IMR-90 (cell line): Measurements from ENCODE around the gene SLC38A4. TPM values are rescaled to one million over a fixed set of nuclear protein-coding genes. Genes with fewer than 3 reads are reported as not detected.

Source experiments
- ATAC-seq: fragments of 200-7000 bp; cut with Tn5 transposase; 2 replicates; pipeline ENCODE4 v1.9.1; 2020; ENCODE audit warnings: low read depth, mild to moderate bottlenecking, moderate library complexity
- BruUV-seq: library from RNA; stranded (reverse); fragments of 400-500 nt; replicated peaks from 2 replicates; lab custom pipeline; 2021; lab: Mats Ljungman, UMichigan
- CTCF ChIA-PET: fragments of 300-600 bp; formaldehyde crosslinking; extraction: SDS; loops from one replicate; lab custom pipeline; 2021; ENCODE audit warnings: antibody characterized with exemption; lab: Yijun Ruan, JAX
- POLR2A ChIA-PET: fragments of 300-600 bp; sonication (Branson Sonifier 250); formaldehyde crosslinking; loops from one replicate; lab custom pipeline; 2022; ENCODE audit warnings: antibody characterized with exemption; ENCODE audit not compliant: unreplicated experiment; lab: Charles Lee
- DNase-seq: peaks from one replicate; pipeline ENCODE4 v3.0.0; 2013
- H2AFZ ChIP-seq: replicated peaks from 2 replicates; pipeline ENCODE3; 2013; ENCODE audit warnings: low read length, mild to moderate bottlenecking; ENCODE audit not compliant: poor library complexity
- H2AK5ac ChIP-seq: 2 replicates; pipeline ENCODE4 v1.6.1; 2013; ENCODE audit warnings: low read depth, low read length, inconsistent platforms
- H2AK9ac ChIP-seq: replicated peaks from 2 replicates; pipeline ENCODE3; 2013; ENCODE audit warnings: mild to moderate bottlenecking, low read depth, low read length, moderate library complexity; ENCODE audit not compliant: poor library complexity
- H2BK120ac ChIP-seq: 2 replicates; pipeline ENCODE4 v1.6.1; 2013; ENCODE audit warnings: low read depth, low read length, inconsistent platforms
- H2BK15ac ChIP-seq: 3 replicates; pipeline ENCODE4 v1.6.1; 2013; ENCODE audit warnings: low read depth, low read length, inconsistent platforms
- H2BK20ac ChIP-seq: 2 replicates; pipeline ENCODE4 v1.6.1; 2013; ENCODE audit warnings: low read depth, mild to moderate bottlenecking, inconsistent platforms, low read length, moderate library complexity
- H2BK5ac ChIP-seq: 2 replicates; pipeline ENCODE4 v1.6.1; 2013; ENCODE audit warnings: mild to moderate bottlenecking, low read depth, low read length, inconsistent platforms; ENCODE audit not compliant: poor library complexity, severe bottlenecking
- H3K14ac ChIP-seq: replicated peaks from 2 replicates; pipeline ENCODE4 v1.6.1; 2013; ENCODE audit warnings: low read depth, low read length, inconsistent platforms
- H3K18ac ChIP-seq: 2 replicates; pipeline ENCODE4 v1.6.1; 2013; ENCODE audit warnings: low read depth, low read length, control low read depth
- H3K23ac ChIP-seq: 2 replicates; pipeline ENCODE4 v1.6.1; 2013; ENCODE audit warnings: low read depth, low read length, inconsistent platforms
- H3K27ac ChIP-seq: 2 replicates; pipeline ENCODE4 v1.5.1; 2013; ENCODE audit warnings: mild to moderate bottlenecking, control low read depth, low read length; ENCODE audit not compliant: insufficient read depth
- H3K27me3 ChIP-seq: 2 replicates; pipeline ENCODE4 v1.6.1; 2013; ENCODE audit warnings: low read length; ENCODE audit not compliant: control insufficient read depth, insufficient read depth
- H3K36me3 ChIP-seq: 2 replicates; pipeline ENCODE4 v1.6.1; 2013; ENCODE audit warnings: low read length, mixed read lengths; ENCODE audit not compliant: control insufficient read depth, insufficient read depth
- H3K4ac ChIP-seq: 2 replicates; pipeline ENCODE4 v1.6.1; 2013; ENCODE audit warnings: low read depth, low read length, inconsistent platforms
- H3K4me1 ChIP-seq: 2 replicates; pipeline ENCODE4 v1.6.1; 2013; ENCODE audit warnings: low read length, mixed read lengths; ENCODE audit not compliant: control insufficient read depth, insufficient read depth
- H3K4me2 ChIP-seq: 2 replicates; pipeline ENCODE4 v1.6.1; 2013; ENCODE audit warnings: low read depth, mild to moderate bottlenecking, control low read depth, low read length, moderate library complexity
- H3K4me3 ChIP-seq: 2 replicates; pipeline ENCODE4 v1.5.1; 2013; ENCODE audit warnings: low read depth, mild to moderate bottlenecking, control low read depth, low read length, moderate library complexity; ENCODE audit not compliant: insufficient read depth
- H3K56ac ChIP-seq: 2 replicates; pipeline ENCODE4 v1.6.1; 2013; ENCODE audit warnings: low read length, inconsistent platforms; ENCODE audit not compliant: insufficient read depth; ENCODE audit errors: extremely low read depth
- H3K79me1 ChIP-seq, 2 experiments: 2 replicates each; pipeline ENCODE4 v1.6.1; 2013; ENCODE audit warnings: low read length in 2 of 2, inconsistent platforms in 1 of 2, low read depth in 1 of 2
- H3K9ac ChIP-seq: 2 replicates; pipeline ENCODE4 v1.6.1; 2013; ENCODE audit warnings: low read depth, low read length, control low read depth
- H3K9me1 ChIP-seq: 2 replicates; pipeline ENCODE4 v1.6.1; 2013; ENCODE audit warnings: low read length, inconsistent platforms; ENCODE audit not compliant: insufficient read depth
- H3K9me3 ChIP-seq: 2 replicates; pipeline ENCODE4 v1.6.1; 2013; ENCODE audit warnings: low read length; ENCODE audit not compliant: control insufficient read depth, insufficient read depth
- H4K20me1 ChIP-seq: 2 replicates; pipeline ENCODE4 v1.6.1; 2013; ENCODE audit warnings: low read length, inconsistent platforms; ENCODE audit not compliant: insufficient read depth
- H4K5ac ChIP-seq: 2 replicates; pipeline ENCODE4 v1.6.1; 2013; ENCODE audit warnings: mild to moderate bottlenecking, low read depth, low read length, control low read depth
- H4K8ac ChIP-seq, 2 experiments: 2 replicates each; pipeline ENCODE4 v1.6.1; 2013; ENCODE audit warnings: low read depth in 2 of 2, low read length in 2 of 2, control low read depth in 1 of 2, inconsistent platforms in 1 of 2
- H4K91ac ChIP-seq: 2 replicates; pipeline ENCODE4 v1.6.1; 2013; ENCODE audit warnings: low read depth, low read length, inconsistent platforms; ENCODE audit not compliant: insufficient read depth
- BHLHE40 ChIP-seq: fragments of 150-350 bp; IDR thresholded peaks from 2 replicates; pipeline ENCODE4 v1.6.1; 2016; ENCODE audit warnings: mild to moderate bottlenecking, low read depth, low read length
- CEBPB ChIP-seq: IDR thresholded peaks from 2 replicates; pipeline ENCODE4 v1.6.1; 2012; ENCODE audit warnings: low read depth, low read length, improper control_type of control experiment
- CHD1 ChIP-seq: IDR thresholded peaks from 2 replicates; pipeline ENCODE4 v1.6.1; 2012; ENCODE audit warnings: low read depth, low read length, improper control_type of control experiment
- MAFK ChIP-seq: IDR thresholded peaks from 2 replicates; pipeline ENCODE4 v1.6.1; 2012; ENCODE audit warnings: low read depth, low read length, improper control_type of control experiment
- RAD21 ChIP-seq: IDR thresholded peaks from 2 replicates; pipeline ENCODE4 v1.6.1; 2012; ENCODE audit warnings: low read length, improper control_type of control experiment
- RCOR1 ChIP-seq: IDR thresholded peaks from 2 replicates; pipeline ENCODE4 v1.6.1; 2012; ENCODE audit warnings: mild to moderate bottlenecking, low read length, improper control_type of control experiment; ENCODE audit not compliant: insufficient replicate concordance
- RFX5 ChIP-seq: IDR thresholded peaks from 2 replicates; pipeline ENCODE4 v1.8.0; 2012; ENCODE audit warnings: low read depth, mild to moderate bottlenecking, low read length, moderate library complexity
- SMC3 ChIP-seq: fragments of 150-350 bp; IDR thresholded peaks from 2 replicates; pipeline ENCODE4 v1.6.1; 2016; ENCODE audit warnings: low read depth, mild to moderate bottlenecking, antibody characterized with exemption, low read length, moderate library complexity
- WGBS, 2 experiments: methylation state at CpG; one replicate each; pipeline versions ENCODE4 v1.1.5 to v1.1.7; 2013; ENCODE audit warnings: missing lambda C conversion rate in 2 of 2; ENCODE audit not compliant: insufficient read length in 1 of 2; ENCODE audit errors: extremely low coverage in 2 of 2; 5-methylcytosine and 5-hydroxymethylcytosine counted together
- dilution Hi-C: fragments of 300-500 bp; cut with HindIII; formaldehyde crosslinking; loops from one replicate; pipeline ENCODE4 v1.14.3; 2018; ENCODE audit warnings: low sequenced_read_pairs; ENCODE audit not compliant: unreplicated experiment
- in situ Hi-C: fragments of 300-500 bp; cut with MboI; formaldehyde crosslinking; loops from 3 replicates; pipeline ENCODE4 v1.14.3; 2019; ENCODE audit warnings: low sequenced_read_pairs, inconsistent platforms, mixed read lengths
- intact Hi-C: fragments of 100-400 bp; cut with micrococcal nuclease; formaldehyde crosslinking; loops from 2 replicates; pipeline ENCODE4 v1.10.0; 2022
- polyA plus RNA-seq, 3 experiments: library from polyadenylated mRNA; depleted of rRNA; stranded (reverse); fragments of >200 nt; gene quantifications; 2 replicates each; pipeline ENCODE4 v1.2.3, GENCODE V29; 2012; ENCODE audit warnings: low replicate concordance in 1 of 3
- total RNA-seq: library from RNA; depleted of rRNA; stranded (reverse); fragments of >200 nt; gene quantifications from 2 replicates; pipeline ENCODE4 v1.2.3, GENCODE V29; 2012
- TF ChIP-seq, protein P1 (sequence below): conservative IDR thresholded peaks from 2 replicates; pipeline ENCODE4 v1.5.1; 2012; ENCODE audit warnings: mild to moderate bottlenecking, low read depth, low read length, improper control_type of control experiment
- TF ChIP-seq, protein P2 (sequence below): fragments of 150-350 bp; IDR thresholded peaks from 2 replicates; pipeline ENCODE4 v1.6.1; 2016; ENCODE audit warnings: low read depth, mild to moderate bottlenecking, low read length, moderate library complexity, borderline replicate concordance
- TF ChIP-seq, protein P3 (sequence below): fragments of 150-350 bp; IDR thresholded peaks from 2 replicates; pipeline ENCODE4 v1.6.1; 2017; ENCODE audit warnings: mild to moderate bottlenecking, antibody characterized with exemption, low read length, low read depth

SLC38A4 gene
- total and polyA plus RNA-seq, 2 of the 4 experiments (the other 2 are of a cell fraction): 2.3 to 2.7 TPM

DNA sequence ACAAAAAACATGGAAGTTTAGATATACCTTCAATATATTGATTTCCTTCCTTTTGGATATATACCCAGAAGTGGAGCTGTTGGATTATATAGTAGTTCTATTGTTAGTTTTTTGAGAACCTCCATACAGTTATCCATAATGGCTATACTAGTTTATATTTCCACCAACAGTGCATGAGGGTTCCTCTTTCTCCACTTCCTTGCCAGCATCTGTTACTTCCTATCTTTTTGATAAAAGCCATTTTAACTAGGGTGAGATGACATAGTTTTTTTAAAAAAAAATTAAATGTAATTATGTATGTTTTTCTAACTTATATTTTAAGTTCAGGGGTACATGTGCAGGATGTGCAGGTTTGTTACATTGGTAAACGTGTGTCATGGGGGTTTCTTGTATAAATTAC lies 10.0 kb upstream of the SLC38A4 start:
- TF ChIP-seq, protein P1, sequence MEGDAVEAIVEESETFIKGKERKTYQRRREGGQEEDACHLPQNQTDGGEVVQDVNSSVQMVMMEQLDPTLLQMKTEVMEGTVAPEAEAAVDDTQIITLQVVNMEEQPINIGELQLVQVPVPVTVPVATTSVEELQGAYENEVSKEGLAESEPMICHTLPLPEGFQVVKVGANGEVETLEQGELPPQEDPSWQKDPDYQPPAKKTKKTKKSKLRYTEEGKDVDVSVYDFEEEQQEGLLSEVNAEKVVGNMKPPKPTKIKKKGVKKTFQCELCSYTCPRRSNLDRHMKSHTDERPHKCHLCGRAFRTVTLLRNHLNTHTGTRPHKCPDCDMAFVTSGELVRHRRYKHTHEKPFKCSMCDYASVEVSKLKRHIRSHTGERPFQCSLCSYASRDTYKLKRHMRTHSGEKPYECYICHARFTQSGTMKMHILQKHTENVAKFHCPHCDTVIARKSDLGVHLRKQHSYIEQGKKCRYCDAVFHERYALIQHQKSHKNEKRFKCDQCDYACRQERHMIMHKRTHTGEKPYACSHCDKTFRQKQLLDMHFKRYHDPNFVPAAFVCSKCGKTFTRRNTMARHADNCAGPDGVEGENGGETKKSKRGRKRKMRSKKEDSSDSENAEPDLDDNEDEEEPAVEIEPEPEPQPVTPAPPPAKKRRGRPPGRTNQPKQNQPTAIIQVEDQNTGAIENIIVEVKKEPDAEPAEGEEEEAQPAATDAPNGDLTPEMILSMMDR: no peak
- TF ChIP-seq RFX5 (no peak), CHD1 (no peak), MAFK (no peak), RAD21 (no peak), SMC3 (no peak), RCOR1 (no peak), CEBPB (no peak), BHLHE40 (no peak)
- TF ChIP-seq, protein P2, sequence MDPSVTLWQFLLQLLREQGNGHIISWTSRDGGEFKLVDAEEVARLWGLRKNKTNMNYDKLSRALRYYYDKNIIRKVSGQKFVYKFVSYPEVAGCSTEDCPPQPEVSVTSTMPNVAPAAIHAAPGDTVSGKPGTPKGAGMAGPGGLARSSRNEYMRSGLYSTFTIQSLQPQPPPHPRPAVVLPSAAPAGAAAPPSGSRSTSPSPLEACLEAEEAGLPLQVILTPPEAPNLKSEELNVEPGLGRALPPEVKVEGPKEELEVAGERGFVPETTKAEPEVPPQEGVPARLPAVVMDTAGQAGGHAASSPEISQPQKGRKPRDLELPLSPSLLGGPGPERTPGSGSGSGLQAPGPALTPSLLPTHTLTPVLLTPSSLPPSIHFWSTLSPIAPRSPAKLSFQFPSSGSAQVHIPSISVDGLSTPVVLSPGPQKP: no peak
- TF ChIP-seq, protein P3, sequence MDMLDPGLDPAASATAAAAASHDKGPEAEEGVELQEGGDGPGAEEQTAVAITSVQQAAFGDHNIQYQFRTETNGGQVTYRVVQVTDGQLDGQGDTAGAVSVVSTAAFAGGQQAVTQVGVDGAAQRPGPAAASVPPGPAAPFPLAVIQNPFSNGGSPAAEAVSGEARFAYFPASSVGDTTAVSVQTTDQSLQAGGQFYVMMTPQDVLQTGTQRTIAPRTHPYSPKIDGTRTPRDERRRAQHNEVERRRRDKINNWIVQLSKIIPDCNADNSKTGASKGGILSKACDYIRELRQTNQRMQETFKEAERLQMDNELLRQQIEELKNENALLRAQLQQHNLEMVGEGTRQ: no peak
- H2AK9ac ChIP-seq: no peak overlapping the region
- dilution Hi-C loops: no loop called here
- H2BK120ac ChIP-seq: no peak overlapping the region
- H2BK15ac ChIP-seq: no peak overlapping the region
- no peaks in the 10 kb centered on the region for H4K20me1 ChIP-seq
- no peak overlapping the region for H2BK20ac ChIP-seq
- no peak overlapping the region for H3K27ac ChIP-seq
- H3K9me1 ChIP-seq: peaks cover 5% of the 10 kb centered on the region; the same call in 1 of the 2 replicates
- no peak overlapping the region for H3K4me3 ChIP-seq
- no peak overlapping the region for H4K8ac ChIP-seq
- no peaks in the 10 kb centered on the region for H3K79me1 ChIP-seq
- no peak overlapping the region for H4K91ac ChIP-seq
- POLR2A ChIA-PET: no interaction called here
- H4K5ac ChIP-seq: no peak overlapping the region
- no peak overlapping the region for H3K14ac ChIP-seq
- no peak overlapping the region for H2AK5ac ChIP-seq
- H3K9me3 ChIP-seq: no peaks in the 10 kb centered on the region
- WGBS, 2 experiments: no CpG with 5 or more reads among the region's 1 CpG
- no TSS peak for BruUV-seq
- H3K4me2 ChIP-seq: no peak overlapping the region
- intact Hi-C loops: loop anchor here (10.0 kb wide), 1 partner anchor 179 kb away; no protein-coding TSS in a partner anchor
- H3K36me3 ChIP-seq: no peaks in the 10 kb centered on the region
- peaks cover 11% of the 10 kb centered on the region for H3K27me3 ChIP-seq
- in situ Hi-C loops: no loop called here
- ATAC-seq (no peak), DNase-seq (no peak)
- peaks cover 5% of the 10 kb centered on the region; the same call in 1 of the 2 replicates for H3K4me1 ChIP-seq
- no peak overlapping the region for H3K23ac ChIP-seq
- no peak overlapping the region for H2BK5ac ChIP-seq
- H3K4ac ChIP-seq: no peak overlapping the region
- no peak overlapping the region for H3K9ac ChIP-seq
- CTCF ChIA-PET: interaction anchor here (0.7 to 1.1 kb wide), 3 partner anchors 19 to 503 kb away, joined by 3 to 6 read pairs (median 4); no protein-coding TSS in a partner anchor
- no peak overlapping the region for H2AFZ ChIP-seq
- no peak overlapping the region for H3K56ac ChIP-seq
- H3K18ac ChIP-seq: no peak overlapping the region
